ENCODE data around the gene FBN2. TPM values are rescaled to one million over a fixed set of nuclear protein-coding genes. Genes with fewer than 3 reads are reported as not detected.

Gene FBN2
- total and polyA plus RNA-seq, 2 experiments from 2014 or later, result 725 to 2,094 TPM

GRCh38 chr5:128274441-128274840 is 263.6 kb downstream of the FBN2 start:
- no peak for TF ChIP-seq CTCF (IDR thresholded peaks at IDR 0.05; ENCODE audit: low read depth, low read length)
- H3K36me3 ChIP-seq, result peaks cover 100% of the 10 kb centered on the region
- H3K4me3 ChIP-seq, result no peak overlapping the region
- no peaks in the 10 kb centered on the region for H3K4me1 ChIP-seq (ENCODE audit: low read depth)
- no peak for DNase-seq (ENCODE audit: low read depth in 1 of 2, low spot score in 1 of 2)
- peak overlapping the region; percentile 50 for H3K27ac ChIP-seq
- no peaks in the 10 kb centered on the region for H3K9me3 ChIP-seq (ENCODE audit: low read depth)
- no peaks in the 10 kb centered on the region for H3K27me3 ChIP-seq

DNA sequence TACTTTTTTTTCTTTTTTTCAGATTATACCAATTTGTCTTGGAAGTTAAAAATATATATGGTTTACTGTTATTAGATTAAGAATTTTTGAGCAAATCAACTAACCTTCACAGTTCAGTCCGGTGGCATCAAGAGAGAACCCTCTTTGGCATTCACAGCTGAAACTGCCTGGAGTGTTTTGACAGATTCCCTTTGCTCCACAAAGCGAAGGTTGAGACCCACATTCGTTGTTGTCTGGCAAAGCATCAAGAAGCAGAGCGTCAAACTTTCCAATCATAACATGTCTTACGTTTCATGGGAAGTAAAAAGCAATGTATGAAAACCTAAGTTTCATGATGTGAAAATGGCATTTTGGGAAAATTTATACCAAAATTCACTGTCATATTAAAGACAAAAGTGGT is 264.3 kb downstream of the FBN2 start:
- DNase-seq (ENCODE audit: low read depth in 1 of 2, low spot score in 1 of 2), result no peak
- Histone ChIP-seq H3K27me3 (no peaks in the 10 kb centered on the region), H3K4me3 (no peak overlapping the region), H3K9me3 (ENCODE audit: low read depth) (no peaks in the 10 kb centered on the region), H3K36me3 (peaks cover 95% of the 10 kb centered on the region), H3K27ac (peak overlapping the region; percentile 75), H3K4me1 (ENCODE audit: low read depth) (no peaks in the 10 kb centered on the region)
- no peak for TF ChIP-seq CTCF (IDR thresholded peaks at IDR 0.05; ENCODE audit: low read depth, low read length)

- Histone ChIP-seq H3K27me3 (no peaks in the 10 kb centered on the region), H3K9me3 (ENCODE audit: low read depth) (no peaks in the 10 kb centered on the region), H3K4me1 (ENCODE audit: low read depth) (no peaks in the 10 kb centered on the region), H3K36me3 (peaks cover 90% of the 10 kb centered on the region), H3K27ac (peak overlapping the region; percentile 75), H3K4me3 (no peak overlapping the region)
- DNase-seq (ENCODE audit: low read depth in 1 of 2, low spot score in 1 of 2), result peak in 1 of 2 donors; percentile 83
- no peak for TF ChIP-seq CTCF (IDR thresholded peaks at IDR 0.05; ENCODE audit: low read depth, low read length)
Observed at GRCh38 chr5:128271859-128272464, 266.1 kb downstream of the FBN2 start.

DNA sequence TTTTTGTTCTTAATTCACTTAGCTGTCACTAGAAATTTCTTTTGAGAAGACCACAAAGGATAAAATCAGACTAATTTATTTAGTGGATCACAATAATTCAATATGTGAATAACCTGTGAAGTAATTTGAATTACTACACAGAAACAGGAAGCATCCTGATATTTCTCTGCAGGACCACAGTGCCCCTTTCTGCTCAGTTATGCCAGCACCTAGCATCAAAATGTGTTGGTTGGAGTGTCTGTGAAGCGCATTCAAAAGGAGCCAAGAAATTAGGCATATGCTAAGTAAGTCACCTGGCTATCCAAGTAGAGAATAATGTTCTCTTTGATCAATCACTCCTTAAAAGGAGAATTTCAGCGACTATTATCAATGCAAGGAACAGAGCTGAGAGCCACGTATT is 267.0 kb downstream of the FBN2 start:
- Histone ChIP-seq H3K36me3 (peaks cover 89% of the 10 kb centered on the region), H3K27ac (peak overlapping the region; percentile 75), H3K4me1 (ENCODE audit: low read depth) (no peaks in the 10 kb centered on the region), H3K4me3 (no peak overlapping the region), H3K27me3 (no peaks in the 10 kb centered on the region), H3K9me3 (ENCODE audit: low read depth) (no peaks in the 10 kb centered on the region)
- DNase-seq (ENCODE audit: low read depth in 1 of 2, low spot score in 1 of 2), result no peak
- no peak for TF ChIP-seq CTCF (IDR thresholded peaks at IDR 0.05; ENCODE audit: low read depth, low read length)

DNA sequence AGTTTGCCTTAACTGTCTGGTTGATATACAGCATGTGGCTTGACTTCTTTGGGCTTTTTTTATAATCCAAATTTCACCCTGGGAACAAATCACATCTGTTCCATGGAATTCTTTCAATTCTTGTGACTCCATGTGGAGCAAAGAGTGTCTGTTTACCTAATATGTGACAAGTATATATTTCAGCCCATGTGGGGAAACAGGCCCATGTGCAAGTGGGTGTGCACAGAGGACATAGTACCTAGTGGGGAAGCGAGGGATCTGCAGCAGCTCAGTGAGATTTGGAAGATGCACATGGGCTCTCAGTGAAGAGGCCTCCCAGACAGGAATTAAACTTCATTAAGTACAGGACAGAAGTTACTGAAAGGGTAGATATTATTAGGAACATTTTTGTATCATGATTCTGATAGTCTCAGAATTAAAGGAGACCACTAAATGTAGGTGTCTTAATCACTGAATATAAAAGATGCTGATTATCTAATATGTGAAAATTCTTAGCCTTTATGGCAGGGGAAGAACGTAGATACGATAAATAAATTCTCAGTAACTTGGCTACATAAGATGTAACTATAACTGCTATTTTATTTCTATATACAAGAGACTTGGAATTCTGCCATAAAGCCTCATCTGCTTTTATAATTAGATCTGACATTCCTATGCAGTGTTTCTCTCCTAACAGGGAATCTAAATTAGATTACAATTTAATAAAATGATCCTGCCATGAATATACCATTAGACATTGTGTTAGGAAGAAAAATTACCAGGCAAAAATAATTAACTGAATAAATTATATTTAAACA is 273.3 kb downstream of the FBN2 start:
- Histone ChIP-seq H3K4me1 (ENCODE audit: low read depth) (no peaks in the 10 kb centered on the region), H3K27me3 (no peaks in the 10 kb centered on the region), H3K36me3 (peaks cover 89% of the 10 kb centered on the region), H3K4me3 (no peak overlapping the region), H3K27ac (peak overlapping the region; percentile 73), H3K9me3 (ENCODE audit: low read depth) (no peaks in the 10 kb centered on the region)
- TF ChIP-seq CTCF (IDR thresholded peaks at IDR 0.05; ENCODE audit: low read depth, low read length), result no peak
- no peak for DNase-seq (ENCODE audit: low read depth in 1 of 2, low spot score in 1 of 2)

Measured in cardiac muscle cell (in vitro differentiated cells and primary cell).